Panc1 (cell line): Measurements from ENCODE around the gene MCM7.

Experiments
- POLR2AphosphoS5 ChIP-seq: IDR thresholded peaks from 2 replicates; pipeline ENCODE4 v1.6.1; 2012; ENCODE audit warnings: mild to moderate bottlenecking, low read depth, low read length, moderate library complexity
- SIN3A ChIP-seq: IDR thresholded peaks from 2 replicates; pipeline ENCODE4 v1.6.1; 2012; ENCODE audit warnings: low read depth, mild to moderate bottlenecking, low read length, moderate library complexity, borderline replicate concordance; ENCODE audit not compliant: insufficient read depth
- TCF7L2 ChIP-seq: IDR thresholded peaks from 2 replicates; pipeline ENCODE4 v1.6.1; 2011; ENCODE audit warnings: mild to moderate bottlenecking, low read depth, low read length, inconsistent platforms
- TF ChIP-seq, protein P1 (sequence below): fragments of 450-650 bp; IDR thresholded peaks from 2 replicates; pipeline ENCODE4 v1.5.1; 2017; ENCODE audit warnings: mild to moderate bottlenecking
- TF ChIP-seq, protein P2 (sequence below), 2 experiments: IDR thresholded peaks; 2 replicates each; pipeline ENCODE4 v1.6.1; 2011 to 2012; ENCODE audit warnings: low read depth in 2 of 2, control low read depth in 1 of 2, low read length in 1 of 2, mild to moderate bottlenecking in 1 of 2, moderate library complexity in 1 of 2; ENCODE audit not compliant: insufficient read depth in 1 of 2

DNA sequence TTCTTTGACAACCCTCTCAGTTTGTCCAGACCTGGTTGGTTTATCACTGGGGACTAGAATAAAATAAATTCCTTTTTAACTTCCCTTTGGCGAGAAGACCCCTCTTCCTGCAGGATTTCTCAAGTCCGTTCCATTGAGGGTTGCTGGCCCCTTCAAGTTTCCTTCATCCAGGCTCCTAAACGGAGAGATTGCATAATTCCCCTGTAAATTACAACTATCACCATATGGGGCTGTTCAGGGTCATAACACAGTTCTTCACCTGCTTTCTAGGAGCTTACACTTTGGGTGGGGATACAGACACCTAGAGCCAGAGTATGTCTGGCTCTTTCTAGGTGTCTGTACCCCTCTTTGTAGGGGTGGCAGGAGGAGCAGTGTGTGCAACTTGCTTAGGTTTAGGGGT lies 15.7 kb downstream of the MCM7 start:
- TF ChIP-seq, protein P1, sequence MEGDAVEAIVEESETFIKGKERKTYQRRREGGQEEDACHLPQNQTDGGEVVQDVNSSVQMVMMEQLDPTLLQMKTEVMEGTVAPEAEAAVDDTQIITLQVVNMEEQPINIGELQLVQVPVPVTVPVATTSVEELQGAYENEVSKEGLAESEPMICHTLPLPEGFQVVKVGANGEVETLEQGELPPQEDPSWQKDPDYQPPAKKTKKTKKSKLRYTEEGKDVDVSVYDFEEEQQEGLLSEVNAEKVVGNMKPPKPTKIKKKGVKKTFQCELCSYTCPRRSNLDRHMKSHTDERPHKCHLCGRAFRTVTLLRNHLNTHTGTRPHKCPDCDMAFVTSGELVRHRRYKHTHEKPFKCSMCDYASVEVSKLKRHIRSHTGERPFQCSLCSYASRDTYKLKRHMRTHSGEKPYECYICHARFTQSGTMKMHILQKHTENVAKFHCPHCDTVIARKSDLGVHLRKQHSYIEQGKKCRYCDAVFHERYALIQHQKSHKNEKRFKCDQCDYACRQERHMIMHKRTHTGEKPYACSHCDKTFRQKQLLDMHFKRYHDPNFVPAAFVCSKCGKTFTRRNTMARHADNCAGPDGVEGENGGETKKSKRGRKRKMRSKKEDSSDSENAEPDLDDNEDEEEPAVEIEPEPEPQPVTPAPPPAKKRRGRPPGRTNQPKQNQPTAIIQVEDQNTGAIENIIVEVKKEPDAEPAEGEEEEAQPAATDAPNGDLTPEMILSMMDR, result no peak
- TF ChIP-seq SIN3A, result no peak
- TF ChIP-seq, protein P2, sequence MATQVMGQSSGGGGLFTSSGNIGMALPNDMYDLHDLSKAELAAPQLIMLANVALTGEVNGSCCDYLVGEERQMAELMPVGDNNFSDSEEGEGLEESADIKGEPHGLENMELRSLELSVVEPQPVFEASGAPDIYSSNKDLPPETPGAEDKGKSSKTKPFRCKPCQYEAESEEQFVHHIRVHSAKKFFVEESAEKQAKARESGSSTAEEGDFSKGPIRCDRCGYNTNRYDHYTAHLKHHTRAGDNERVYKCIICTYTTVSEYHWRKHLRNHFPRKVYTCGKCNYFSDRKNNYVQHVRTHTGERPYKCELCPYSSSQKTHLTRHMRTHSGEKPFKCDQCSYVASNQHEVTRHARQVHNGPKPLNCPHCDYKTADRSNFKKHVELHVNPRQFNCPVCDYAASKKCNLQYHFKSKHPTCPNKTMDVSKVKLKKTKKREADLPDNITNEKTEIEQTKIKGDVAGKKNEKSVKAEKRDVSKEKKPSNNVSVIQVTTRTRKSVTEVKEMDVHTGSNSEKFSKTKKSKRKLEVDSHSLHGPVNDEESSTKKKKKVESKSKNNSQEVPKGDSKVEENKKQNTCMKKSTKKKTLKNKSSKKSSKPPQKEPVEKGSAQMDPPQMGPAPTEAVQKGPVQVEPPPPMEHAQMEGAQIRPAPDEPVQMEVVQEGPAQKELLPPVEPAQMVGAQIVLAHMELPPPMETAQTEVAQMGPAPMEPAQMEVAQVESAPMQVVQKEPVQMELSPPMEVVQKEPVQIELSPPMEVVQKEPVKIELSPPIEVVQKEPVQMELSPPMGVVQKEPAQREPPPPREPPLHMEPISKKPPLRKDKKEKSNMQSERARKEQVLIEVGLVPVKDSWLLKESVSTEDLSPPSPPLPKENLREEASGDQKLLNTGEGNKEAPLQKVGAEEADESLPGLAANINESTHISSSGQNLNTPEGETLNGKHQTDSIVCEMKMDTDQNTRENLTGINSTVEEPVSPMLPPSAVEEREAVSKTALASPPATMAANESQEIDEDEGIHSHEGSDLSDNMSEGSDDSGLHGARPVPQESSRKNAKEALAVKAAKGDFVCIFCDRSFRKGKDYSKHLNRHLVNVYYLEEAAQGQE (IDR thresholded peaks at IDR 0.05; ENCODE audit: insufficient read depth in 1 of 2, low read depth in 2 of 2, low read length in 1 of 2), result no peak
- no peak for TF ChIP-seq POLR2AphosphoS5
- no peak for TF ChIP-seq TCF7L2
